Keratinocyte (primary cell): ENCODE measurements around the gene DCUN1D4. TPM values are rescaled to one million over a fixed set of nuclear protein-coding genes. Genes with fewer than 3 reads are reported as not detected.

ENCODE experiments used
- DNase-seq: peaks from one replicate; pipeline ENCODE4 v3.0.0-alpha.2; 2011; ENCODE audit warnings: low read depth, missing footprints, low spot score
- FAIRE-seq: peaks from 2 replicates; lab custom pipeline; 2011; peaks lifted over from hg19 to GRCh38; lab: Jason Lieb, UNC
- H2AFZ ChIP-seq: 2 replicates; pipeline ENCODE4 v1.6.0; 2012; ENCODE audit warnings: low read length, control low read depth, inconsistent platforms; ENCODE audit not compliant: control insufficient read depth
- H3K27ac ChIP-seq: 2 replicates; pipeline ENCODE4 v1.5.1; 2011; ENCODE audit warnings: low read length; ENCODE audit not compliant: control insufficient read depth, insufficient read depth
- H3K27me3 ChIP-seq: 3 replicates; pipeline ENCODE4 v1.6.0; 2011; ENCODE audit warnings: low read length; ENCODE audit not compliant: control insufficient read depth, insufficient read depth; ENCODE audit errors: extremely low read depth
- H3K36me3 ChIP-seq, 2 experiments: 2 replicates in 1 of 2; 3 replicates in 1 of 2; pipeline ENCODE4 v1.5.1; 2011; ENCODE audit warnings: low read length in 2 of 2, mild to moderate bottlenecking in 1 of 2; ENCODE audit not compliant: control insufficient read depth in 2 of 2, insufficient read depth in 2 of 2; ENCODE audit errors: extremely low read depth in 1 of 2
- H3K4me1 ChIP-seq: 3 replicates; pipeline ENCODE4 v1.5.1; 2011; ENCODE audit warnings: low read length; ENCODE audit not compliant: control insufficient read depth, insufficient read depth; ENCODE audit errors: extremely low read depth
- H3K4me2 ChIP-seq: 3 replicates; pipeline ENCODE4 v1.6.0; 2011; ENCODE audit warnings: low read depth, low read length; ENCODE audit not compliant: control insufficient read depth, insufficient read depth; ENCODE audit errors: extremely low read depth
- H3K4me3 ChIP-seq, 3 experiments: fragments of 200-600 bp in 1 of 3; sonication (generic) in 1 of 3; 2 replicates in 2 of 3; 3 replicates in 1 of 3; pipeline ENCODE4 v1.5.1; 2011 to 2016; ENCODE audit warnings: low read length in 3 of 3, mild to moderate bottlenecking in 3 of 3, control low read depth in 2 of 3, inconsistent platforms in 1 of 3, low read depth in 1 of 3, mixed read lengths in 1 of 3, mixed run types in 1 of 3, moderate library complexity in 1 of 3; ENCODE audit not compliant: control insufficient read depth in 2 of 3, insufficient read depth in 2 of 3; ENCODE audit errors: extremely low read depth in 1 of 3
- H3K79me2 ChIP-seq: 2 replicates; pipeline ENCODE4 v1.6.0; 2012; ENCODE audit warnings: low read length; ENCODE audit not compliant: control insufficient read depth, insufficient read depth
- H3K9ac ChIP-seq: 3 replicates; pipeline ENCODE4 v1.6.0; 2011; ENCODE audit warnings: low read length; ENCODE audit not compliant: control insufficient read depth, insufficient read depth; ENCODE audit errors: extremely low read depth
- H3K9me1 ChIP-seq: 3 replicates; pipeline ENCODE4 v1.6.0; 2011; ENCODE audit warnings: low read length; ENCODE audit not compliant: control insufficient read depth, insufficient read depth; ENCODE audit errors: extremely low read depth
- H3K9me3 ChIP-seq: 2 replicates; pipeline ENCODE4 v1.5.1; 2012; ENCODE audit warnings: low read depth, low read length; ENCODE audit not compliant: control insufficient read depth
- H4K20me1 ChIP-seq: 3 replicates; pipeline ENCODE4 v1.6.0; 2011; ENCODE audit warnings: low read length; ENCODE audit not compliant: control insufficient read depth, insufficient read depth; ENCODE audit errors: extremely low read depth
- CTCF ChIP-seq, 3 experiments: IDR thresholded peaks in 1 of 3; conservative IDR thresholded peaks in 1 of 3; optimal IDR thresholded peaks in 1 of 3; 2 replicates in 2 of 3; 3 replicates in 1 of 3; pipeline versions ENCODE3 to v1.5.1; 2011; ENCODE audit warnings: low read length in 3 of 3, mild to moderate bottlenecking in 3 of 3, moderate library complexity in 2 of 3, control low read depth in 1 of 3, inconsistent platforms in 1 of 3; ENCODE audit not compliant: insufficient read depth in 2 of 3; ENCODE audit errors: extremely low read depth in 1 of 3
- EZH2 ChIP-seq: IDR thresholded peaks from one replicate; pipeline ENCODE4 v1.6.1; 2012; ENCODE audit warnings: inconsistent platforms, mild to moderate bottlenecking, low read length, moderate library complexity
- dilution Hi-C: fragments of 300-500 bp; cut with MboI; formaldehyde crosslinking; loops from one replicate; pipeline ENCODE4 v1.7.0; 2020; ENCODE audit warnings: low sequenced_read_pairs; ENCODE audit not compliant: extremely low pct_ligation_motif_present
- polyA plus RNA-seq, 5 experiments: library from polyadenylated mRNA; depleted of rRNA in 3 of 5; stranded (reverse) in 3 of 5; stranded (forward) in 1 of 5; unstranded in 1 of 5; fragments of >200 nt; gene quantifications; 1 replicate in 1 of 5; 2 replicates in 3 of 5; 3 replicates in 1 of 5; pipeline versions ENCODE4 v1.2.1 to v1.2.3, GENCODE V29; 2011 to 2012; ENCODE audit warnings: missing spikeins in 2 of 5, low read depth in 1 of 5, low replicate concordance in 1 of 5

Gene DCUN1D4
- polyA plus RNA-seq, 1 donor (not counting 4 experiments of a cell fraction or from before 2014, with no cell fraction given), result 59.9 TPM

DNA sequence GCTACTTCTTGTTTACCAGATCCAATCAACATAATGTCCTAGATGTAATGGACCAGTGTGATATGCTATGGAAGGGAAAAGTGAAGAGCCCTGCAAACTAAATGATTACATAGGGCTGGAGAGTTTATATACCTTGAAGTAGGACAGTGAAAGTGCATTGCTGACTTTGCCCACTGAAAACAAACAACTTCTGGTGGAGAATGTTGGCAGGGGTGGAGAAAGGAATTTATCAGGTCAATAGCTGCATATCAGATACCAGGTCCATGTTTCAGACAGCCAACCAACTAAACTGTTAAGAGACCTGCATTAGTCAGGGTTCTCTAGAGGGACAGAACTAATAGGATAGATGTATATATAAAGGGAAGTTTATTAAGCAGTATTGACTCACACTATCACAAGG lies 82.4 kb downstream of the DCUN1D4 start:
- no peaks in the 10 kb centered on the region for H3K36me3 ChIP-seq
- no peak overlapping the region for H3K27ac ChIP-seq
- dilution Hi-C loops, result no loop called here
- H3K9me3 ChIP-seq, result no peaks in the 10 kb centered on the region
- H2AFZ ChIP-seq, result no peak overlapping the region
- H3K9me1 ChIP-seq, result no peaks in the 10 kb centered on the region
- H3K27me3 ChIP-seq, result no peaks in the 10 kb centered on the region
- no peak overlapping the region for H3K4me2 ChIP-seq
- no peak overlapping the region for H3K9ac ChIP-seq
- no peaks in the 10 kb centered on the region for H3K79me2 ChIP-seq
- H4K20me1 ChIP-seq, result no peaks in the 10 kb centered on the region
- H3K4me1 ChIP-seq, result no peaks in the 10 kb centered on the region
- TF ChIP-seq CTCF (optimal IDR thresholded peaks at IDR 0.05 in 1 of 3, IDR thresholded peaks at IDR 0.05 in 1 of 3, conservative IDR thresholded peaks at IDR 0.05 in 1 of 3; ENCODE audit: extremely low read depth in 1 of 3, insufficient read depth in 2 of 3, low read length in 3 of 3), result no peak
- no peak for TF ChIP-seq EZH2
- H3K4me3 ChIP-seq, result no peak overlapping the region
- DNase-seq (no peak), FAIRE-seq (no peak)

- Histone ChIP-seq H3K27me3 (no peaks in the 10 kb centered on the region), H3K36me3 (no peaks in the 10 kb centered on the region), H2AFZ (no peak overlapping the region), H3K27ac (no peak overlapping the region), H3K79me2 (no peaks in the 10 kb centered on the region), H4K20me1 (no peaks in the 10 kb centered on the region), H3K9ac (no peak overlapping the region), H3K9me1 (no peaks in the 10 kb centered on the region), H3K4me2 (no peak overlapping the region), H3K4me1 (no peaks in the 10 kb centered on the region), H3K4me3 (no peak overlapping the region), H3K9me3 (no peaks in the 10 kb centered on the region)
- dilution Hi-C loops, result no loop called here
- DNase-seq (no peak), FAIRE-seq (no peak)
- TF ChIP-seq EZH2, result no peak
- TF ChIP-seq CTCF (optimal IDR thresholded peaks at IDR 0.05 in 1 of 3, IDR thresholded peaks at IDR 0.05 in 1 of 3, conservative IDR thresholded peaks at IDR 0.05 in 1 of 3; ENCODE audit: extremely low read depth in 1 of 3, insufficient read depth in 2 of 3, low read length in 3 of 3), result no peak
These were observed 87.6 kb downstream of the DCUN1D4 start for GRCh38 chr4:51930557-51930956.
